T-helper 17 cell (primary cell): Measurements from ENCODE around the gene PTPRZ1. TPM values are rescaled to one million over a fixed set of nuclear protein-coding genes. Genes with fewer than 3 reads are reported as not detected.

Experiments used
- ATAC-seq: fragments of 150-1000 bp; cut with Tn5 transposase; 2 replicates; pipeline ENCODE4 v1.10.0; 2021; ENCODE audit warnings: mild to moderate bottlenecking, moderate library complexity
- DNase-seq, 3 donors: peaks; one replicate each; pipeline versions ENCODE4 v3.0.0 to v3.0.0-alpha.2; 2020 to 2021
- H3K9me3 ChIP-seq: one replicate; pipeline ENCODE4 v1.7.0; 2013; ENCODE audit warnings: low read length, mild to moderate bottlenecking; ENCODE audit not compliant: control insufficient read depth, poor library complexity, severe bottlenecking
- H3K27ac Mint-ChIP-seq: one replicate; pipeline ENCODE4 v1.8.0; 2022; ENCODE audit warnings: mild to moderate bottlenecking, moderate library complexity, mixed read lengths
- H3K27me3 Mint-ChIP-seq: one replicate; pipeline ENCODE4 v1.8.0; 2022; ENCODE audit warnings: mixed read lengths
- H3K36me3 Mint-ChIP-seq: one replicate; pipeline ENCODE4 v1.8.0; 2022; ENCODE audit warnings: low read depth, mixed read lengths
- H3K4me1 Mint-ChIP-seq: one replicate; pipeline ENCODE4 v1.8.0; 2022; ENCODE audit warnings: mild to moderate bottlenecking, mixed read lengths
- H3K4me3 Mint-ChIP-seq: one replicate; pipeline ENCODE4 v1.8.0; 2022; ENCODE audit warnings: mild to moderate bottlenecking, moderate library complexity, mixed read lengths
- total RNA-seq, 4 donors: library from RNA in 2 of 4; stranded (reverse) in 2 of 4; gene quantifications; one replicate each; pipeline ENCODE4 v1.2.3 and lab custom pipeline; 2022 to 2026

PTPRZ1 gene
- total RNA-seq, 2 donors from 2014 or later = not detected

GRCh38 chr7:121875203-121875602, 2.2 kb downstream of the PTPRZ1 start:
- ATAC-seq (no peak), DNase-seq (no peak)
- Mint-ChIP-seq H3K4me3 (peak overlapping the region; percentile 13), H3K27me3 (peaks cover 35% of the 10 kb centered on the region), H3K4me1 (peaks cover 3% of the 10 kb centered on the region), H3K27ac (no peak overlapping the region), H3K36me3 (peaks cover 3% of the 10 kb centered on the region)
- no peaks in the 10 kb centered on the region for H3K9me3 ChIP-seq

GRCh38 chr7:121876656-121877500, 3.9 kb downstream of the PTPRZ1 start:
- no peak for ATAC-seq
- Mint-ChIP-seq H3K27ac (no peak overlapping the region), H3K4me1 (peaks cover 3% of the 10 kb centered on the region), H3K36me3 (peaks cover 3% of the 10 kb centered on the region), H3K27me3 (peaks cover 30% of the 10 kb centered on the region), H3K4me3 (no peak overlapping the region)
- H3K9me3 ChIP-seq = no peaks in the 10 kb centered on the region
- no peak for DNase-seq

GRCh38 chr7:121878918-121879464, 6.0 kb downstream of the PTPRZ1 start:
- Mint-ChIP-seq H3K27ac (no peak overlapping the region), H3K36me3 (no peaks in the 10 kb centered on the region), H3K27me3 (peaks cover 15% of the 10 kb centered on the region), H3K4me3 (no peak overlapping the region), H3K4me1 (no peaks in the 10 kb centered on the region)
- no peaks in the 10 kb centered on the region for H3K9me3 ChIP-seq
- ATAC-seq (no peak), DNase-seq (no peak)

GRCh38 chr7:121879544-121879943, 6.6 kb downstream of the PTPRZ1 start:
- H3K4me1 Mint-ChIP-seq = no peaks in the 10 kb centered on the region
- H3K27me3 Mint-ChIP-seq = peaks cover 9% of the 10 kb centered on the region
- H3K4me3 Mint-ChIP-seq = no peak overlapping the region
- no peak for ATAC-seq
- no peak overlapping the region for H3K27ac Mint-ChIP-seq
- no peaks in the 10 kb centered on the region for H3K9me3 ChIP-seq
- DNase-seq = no peak
- no peaks in the 10 kb centered on the region for H3K36me3 Mint-ChIP-seq

- H3K36me3 Mint-ChIP-seq = no peaks in the 10 kb centered on the region
- H3K4me1 Mint-ChIP-seq = no peaks in the 10 kb centered on the region
- H3K4me3 Mint-ChIP-seq = no peak overlapping the region
- no peak for DNase-seq
- H3K27me3 Mint-ChIP-seq = no peaks in the 10 kb centered on the region
- ATAC-seq = no peak
- H3K27ac Mint-ChIP-seq = no peak overlapping the region
- H3K9me3 ChIP-seq = no peaks in the 10 kb centered on the region
Observed at GRCh38 chr7:121882731-121883130, 9.8 kb downstream of the PTPRZ1 start.

GRCh38 chr7:121885166-121885920, 12.4 kb downstream of the PTPRZ1 start:
- no peak for DNase-seq
- H3K27me3 Mint-ChIP-seq = no peaks in the 10 kb centered on the region
- no peaks in the 10 kb centered on the region for H3K4me1 Mint-ChIP-seq
- ATAC-seq = no peak
- no peak overlapping the region for H3K4me3 Mint-ChIP-seq
- H3K9me3 ChIP-seq = no peaks in the 10 kb centered on the region
- H3K36me3 Mint-ChIP-seq = no peaks in the 10 kb centered on the region
- H3K27ac Mint-ChIP-seq = no peak overlapping the region

- Mint-ChIP-seq H3K4me3 (no peak overlapping the region), H3K36me3 (no peaks in the 10 kb centered on the region), H3K27me3 (no peaks in the 10 kb centered on the region), H3K27ac (no peak overlapping the region), H3K4me1 (no peaks in the 10 kb centered on the region)
- no peak for ATAC-seq
- DNase-seq = no peak
- no peaks in the 10 kb centered on the region for H3K9me3 ChIP-seq
Observed at GRCh38 chr7:121887634-121888033, 14.7 kb downstream of the PTPRZ1 start.

GRCh38 chr7:121890833-121891232, 17.9 kb downstream of the PTPRZ1 start:
- DNase-seq (no peak), ATAC-seq (no peak)
- Mint-ChIP-seq H3K36me3 (no peaks in the 10 kb centered on the region), H3K4me3 (no peak overlapping the region), H3K4me1 (no peaks in the 10 kb centered on the region), H3K27ac (no peak overlapping the region), H3K27me3 (no peaks in the 10 kb centered on the region)
- H3K9me3 ChIP-seq = no peaks in the 10 kb centered on the region

- no peak for ATAC-seq
- H3K27me3 Mint-ChIP-seq = no peaks in the 10 kb centered on the region
- no peaks in the 10 kb centered on the region for H3K4me1 Mint-ChIP-seq
- H3K36me3 Mint-ChIP-seq = no peaks in the 10 kb centered on the region
- no peak for DNase-seq
- H3K27ac Mint-ChIP-seq = no peak overlapping the region
- H3K9me3 ChIP-seq = no peaks in the 10 kb centered on the region
- no peak overlapping the region for H3K4me3 Mint-ChIP-seq
Observed at GRCh38 chr7:121891731-121892130, 18.8 kb downstream of the PTPRZ1 start.

- no peak overlapping the region for H3K27ac Mint-ChIP-seq
- no peak overlapping the region for H3K4me3 Mint-ChIP-seq
- no peaks in the 10 kb centered on the region for H3K9me3 ChIP-seq
- H3K27me3 Mint-ChIP-seq = no peaks in the 10 kb centered on the region
- DNase-seq (no peak), ATAC-seq (no peak)
- H3K36me3 Mint-ChIP-seq = no peaks in the 10 kb centered on the region
- H3K4me1 Mint-ChIP-seq = no peaks in the 10 kb centered on the region
Observed at GRCh38 chr7:121901026-121901425, 28.1 kb downstream of the PTPRZ1 start.

GRCh38 chr7:121904120-121904519, 31.2 kb downstream of the PTPRZ1 start:
- ATAC-seq = no peak
- Mint-ChIP-seq H3K36me3 (no peaks in the 10 kb centered on the region), H3K27me3 (no peaks in the 10 kb centered on the region), H3K4me3 (no peak overlapping the region), H3K4me1 (no peaks in the 10 kb centered on the region), H3K27ac (no peak overlapping the region)
- no peaks in the 10 kb centered on the region for H3K9me3 ChIP-seq
- no peak for DNase-seq

GRCh38 chr7:121908042-121908441, 35.1 kb downstream of the PTPRZ1 start:
- H3K27ac Mint-ChIP-seq = no peak overlapping the region
- ATAC-seq = no peak
- H3K36me3 Mint-ChIP-seq = no peaks in the 10 kb centered on the region

GRCh38 chr7:121909716-121910345, 36.9 kb downstream of the PTPRZ1 start:
- ATAC-seq (no peak), DNase-seq (no peak)
- H3K4me3 Mint-ChIP-seq = no peak overlapping the region
- no peaks in the 10 kb centered on the region for H3K36me3 Mint-ChIP-seq
- H3K27ac Mint-ChIP-seq = no peak overlapping the region
- H3K4me1 Mint-ChIP-seq = no peaks in the 10 kb centered on the region
- H3K27me3 Mint-ChIP-seq = peaks cover 2% of the 10 kb centered on the region
- no peaks in the 10 kb centered on the region for H3K9me3 ChIP-seq

More at GRCh38 chr7:121908042-121908441, 35.1 kb downstream of the PTPRZ1 start:
- Mint-ChIP-seq H3K4me1 (no peaks in the 10 kb centered on the region), H3K27me3 (no peaks in the 10 kb centered on the region), H3K4me3 (no peak overlapping the region)
- DNase-seq = no peak
- H3K9me3 ChIP-seq = no peaks in the 10 kb centered on the region
